ENCODE data around the gene ZNF516. TPM values are rescaled to one million over a fixed set of nuclear protein-coding genes. Genes with fewer than 3 reads are reported as not detected.

The ZNF516 gene
- total RNA-seq, 6 donors from 2014 or later, result 21.9 to 44.3 (median 36.5) TPM

GRCh38 chr18:76349067-76349715 is 145.9 kb downstream of the ZNF516 start:
- Histone ChIP-seq H3K27me3 (no peaks in the 10 kb centered on the region), H3K27ac (no peak overlapping the region), H3K36me3 (no peaks in the 10 kb centered on the region), H3K4me3 (peak overlapping the region in 3 of 4 donors; percentile 4 to 32 (median 26)), H3K4me1 (peaks cover 0 to 23% (median 11%) of the 10 kb centered on the region in 4 donors), H3K9me3 (no peaks in the 10 kb centered on the region)
- DNase-seq, result peak in 1 of 2 donors; percentile 58
- 30 to 31% methylated on average over 25 to 29 of the region's 29 CpGs for WGBS, 2 donors
- peak; percentile 56 to 68 for ATAC-seq (ENCODE audit: low FRiP score in 2 of 2)
- TF ChIP-seq POLR2AphosphoS5 (IDR thresholded peaks at IDR 0.05), result no peak
- peak; percentile 69 to 87 (median 80) for TF ChIP-seq CTCF (IDR thresholded peaks at IDR 0.05)

GRCh38 chr18:76348267-76349066 is 146.6 kb downstream of the ZNF516 start:
- no peaks in the 10 kb centered on the region for H3K9me3 ChIP-seq
- no peaks in the 10 kb centered on the region for H3K36me3 ChIP-seq
- peaks cover 0 to 23% (median 11%) of the 10 kb centered on the region in 4 donors for H3K4me1 ChIP-seq
- H3K27me3 ChIP-seq, result no peaks in the 10 kb centered on the region
- H3K4me3 ChIP-seq, result peak overlapping the region in 3 of 4 donors; percentile 4 to 32 (median 26)
- TF ChIP-seq EP300 (IDR thresholded peaks at IDR 0.05) (no peak), POLR2AphosphoS5 (IDR thresholded peaks at IDR 0.05) (no peak), CTCF (IDR thresholded peaks at IDR 0.05) (no peak), POLR2A (IDR thresholded peaks at IDR 0.05) (no peak)
- no peak overlapping the region for H3K27ac ChIP-seq
- peak; percentile 28 to 68 for ATAC-seq (ENCODE audit: low FRiP score in 2 of 2)
- DNase-seq, result peak in 1 of 2 donors; percentile 70
- WGBS, 2 donors, result 66 to 76% methylated on average over 7 to 27 of the region's 27 CpGs

GRCh38 chr18:76347341-76347740 is 147.7 kb downstream of the ZNF516 start:
- H3K4me1 ChIP-seq, result peaks cover 0 to 20% (median 11%) of the 10 kb centered on the region in 4 donors
- H3K36me3 ChIP-seq, result no peaks in the 10 kb centered on the region
- H3K9me3 ChIP-seq, result no peaks in the 10 kb centered on the region
- TF ChIP-seq POLR2A (IDR thresholded peaks at IDR 0.05) (no peak), EP300 (IDR thresholded peaks at IDR 0.05) (no peak), POLR2AphosphoS5 (IDR thresholded peaks at IDR 0.05) (no peak), CTCF (IDR thresholded peaks at IDR 0.05) (no peak)
- DNase-seq (no peak), ATAC-seq (ENCODE audit: low FRiP score in 2 of 2) (no peak)
- no peaks in the 10 kb centered on the region for H3K27me3 ChIP-seq
- 93 to 100% methylated on average over 5 to 7 of the region's 7 CpGs for WGBS, 2 donors
- no peak overlapping the region for H3K27ac ChIP-seq
- no peak overlapping the region for H3K4me3 ChIP-seq

GRCh38 chr18:76346490-76347130 is 148.4 kb downstream of the ZNF516 start:
- no peaks in the 10 kb centered on the region for H3K9me3 ChIP-seq
- DNase-seq (peak in 1 of 2 donors; percentile 80), ATAC-seq (ENCODE audit: low FRiP score in 2 of 2) (no peak)
- H3K27ac ChIP-seq, result no peak overlapping the region
- peaks cover 0 to 14% (median 11%) of the 10 kb centered on the region in 4 donors for H3K4me1 ChIP-seq
- WGBS, 2 donors, result 90 to 94% methylated on average over 9 to 29 of the region's 29 CpGs
- H3K27me3 ChIP-seq, result no peaks in the 10 kb centered on the region
- no peaks in the 10 kb centered on the region for H3K36me3 ChIP-seq
- no peak overlapping the region for H3K4me3 ChIP-seq
- TF ChIP-seq POLR2AphosphoS5 (IDR thresholded peaks at IDR 0.05), result no peak
- no peak for TF ChIP-seq POLR2A (IDR thresholded peaks at IDR 0.05)
- TF ChIP-seq EP300 (IDR thresholded peaks at IDR 0.05), result no peak
- no peak for TF ChIP-seq CTCF (IDR thresholded peaks at IDR 0.05)
